Measurements from ENCODE around the gene ATP11A. TPM values are rescaled to one million over a fixed set of nuclear protein-coding genes. Genes with fewer than 3 reads are reported as not detected.
A peak's percentile ranks its signal among the peaks of the same experiment; 100 is the strongest.

The ATP11A gene
- total and polyA plus RNA-seq, 9 of the 15 experiments (the other 6 are each of a cell fraction or from before 2014, with no cell fraction given): 0.38 to 34.2 (median 4.2) TPM

- Histone ChIP-seq H3K27me3 (ENCODE audit: control insufficient read depth in 2 of 2, insufficient read depth in 2 of 2, low read length in 2 of 2) (no peaks in the 10 kb centered on the region), H2AFZ (ENCODE audit: low read depth, low read length) (peak overlapping the region; percentile 54), H3K4me2 (ENCODE audit: insufficient read depth, low read length) (peak overlapping the region; percentile 74), H3K79me2 (ENCODE audit: control insufficient read depth, insufficient read depth, low read length) (peaks cover 68% of the 10 kb centered on the region), H3K4me1 (replicated peaks in 1 of 2; ENCODE audit: control insufficient read depth in 2 of 2, insufficient read depth in 2 of 2, low read length in 2 of 2) (peaks cover 10 to 12% of the 10 kb centered on the region in 2 experiments; a peak in 4 of 5 replicates), H3K36me3 (ENCODE audit: control insufficient read depth, insufficient read depth, low read length) (no peaks in the 10 kb centered on the region), H3K9me3 (replicated peaks; ENCODE audit: control insufficient read depth, insufficient read depth, low read depth, low read length) (no peaks in the 10 kb centered on the region), H3K27ac (ENCODE audit: extremely low read depth, low read depth, low read length) (peak overlapping the region; percentile 64), H4K20me1 (replicated peaks; ENCODE audit: control insufficient read depth, insufficient read depth, low read length) (peaks cover 30% of the 10 kb centered on the region), H3K9me1 (ENCODE audit: control insufficient read depth, insufficient read depth, low read length) (no peaks in the 10 kb centered on the region), H3K9ac (ENCODE audit: insufficient read depth in 1 of 2, low read depth in 2 of 2, low read length in 2 of 2) (peak overlapping the region in 1 of 2 experiments; percentile 49; a peak in 1 of 4 replicates), H3K4me3 (no peak overlapping the region)
- intact Hi-C loops (cut with micrococcal nuclease): no loop called here
- no TSS peak for BruUV-seq (replicated peaks)
- 28% methylated on average over 14 of the region's 19 CpGs for WGBS (ENCODE audit: insufficient coverage, low coverage, missing lambda C conversion rate)
- DNase-seq (ENCODE audit: extremely low read depth in 1 of 4, low spot score in 3 of 4): peak; percentile 34 to 59 (median 37)
- ATAC-seq: peak; percentile 73
- ChIA-PET CTCF (ENCODE audit: low intra/inter-chr PET ratio) (no interaction called here), POLR2A (interaction anchor here (0.6 to 1.0 kb wide), 2 partner anchors 22 to 29 kb away, joined by 3 read pairs; no protein-coding TSS in a partner anchor)
- in situ Hi-C loops (cut with MboI): no loop called here
- FAIRE-seq: peak; percentile 6
- TF ChIP-seq ELF2 (CRISPR knock-in tag; IDR thresholded peaks at IDR 0.05) (no peak), ATF1 (CRISPR knock-in tag; IDR thresholded peaks at IDR 0.05) (no peak), ATF1 (tag; IDR thresholded peaks at IDR 0.05) (peak; percentile 80), ZFP30 (CRISPR knock-in tag; IDR thresholded peaks at IDR 0.05; ENCODE audit: borderline replicate concordance) (no peak), E2F3 (CRISPR knock-in tag; IDR thresholded peaks at IDR 0.05) (no peak), ATF7 (IDR thresholded peaks at IDR 0.05) (peak; percentile 82), DACH1 (IDR thresholded peaks at IDR 0.05; ENCODE audit: partially characterized antibody) (no peak), HDAC1 (IDR thresholded peaks at IDR 0.05) (no peak), ELF1 (tag; IDR thresholded peaks at IDR 0.05) (no peak), MAFG (tag; conservative IDR thresholded peaks at IDR 0.05) (0 out of 2 replicates have a peak, but pooled peaks have one; percentile 37), NR0B1 (IDR thresholded peaks at IDR 0.05; ENCODE audit: partially characterized antibody) (no peak), PPARD (CRISPR knock-in tag; IDR thresholded peaks at IDR 0.05) (no peak), ZFP1 (CRISPR knock-in tag; IDR thresholded peaks at IDR 0.05) (no peak), ARNT (IDR thresholded peaks at IDR 0.05) (0 out of 4 replicates have a peak, but pooled peaks of 1 of the 2 experiments have one; percentile 35), JUND (IDR thresholded peaks at IDR 0.05; ENCODE audit: borderline replicate concordance, low read depth, low read length) (peak; percentile 68), JUND (tag; IDR thresholded peaks at IDR 0.05; ENCODE audit: borderline replicate concordance, low read depth, low read length) (peak; percentile 58; the same call in 1 of the 3 replicates), ZBTB7A (IDR thresholded peaks at IDR 0.05; ENCODE audit: borderline replicate concordance, control insufficient read depth, low read depth, low read length) (peak; percentile 60; the same call in 1 of the 2 replicates), CREB5 (CRISPR knock-in tag; IDR thresholded peaks at IDR 0.05) (no peak), C11orf30 (IDR thresholded peaks at IDR 0.05; ENCODE audit: low read depth) (peak; percentile 52), ATF3 (IDR thresholded peaks at IDR 0.05) (peak; percentile 87), ATF3 (CRISPR knock-in tag; conservative IDR thresholded peaks at IDR 0.05) (no peak)
Measured at GRCh38 chr13:112740502-112741131, 50.8 kb downstream of the ATP11A start.
